PFSK-1 (cell line): Measurements from ENCODE around the gene CXXC5.

ENCODE experiments used
- POLR2AphosphoS5 ChIP-seq: IDR thresholded peaks from 2 replicates; pipeline ENCODE4 v1.6.1; 2012; ENCODE audit warnings: low read depth, mild to moderate bottlenecking, control low read depth, low read length, moderate library complexity
- TAF1 ChIP-seq: IDR thresholded peaks from 2 replicates; pipeline ENCODE4 v1.6.1; 2012; ENCODE audit warnings: low read length, control low read depth, borderline replicate concordance; ENCODE audit not compliant: insufficient read depth

DNA sequence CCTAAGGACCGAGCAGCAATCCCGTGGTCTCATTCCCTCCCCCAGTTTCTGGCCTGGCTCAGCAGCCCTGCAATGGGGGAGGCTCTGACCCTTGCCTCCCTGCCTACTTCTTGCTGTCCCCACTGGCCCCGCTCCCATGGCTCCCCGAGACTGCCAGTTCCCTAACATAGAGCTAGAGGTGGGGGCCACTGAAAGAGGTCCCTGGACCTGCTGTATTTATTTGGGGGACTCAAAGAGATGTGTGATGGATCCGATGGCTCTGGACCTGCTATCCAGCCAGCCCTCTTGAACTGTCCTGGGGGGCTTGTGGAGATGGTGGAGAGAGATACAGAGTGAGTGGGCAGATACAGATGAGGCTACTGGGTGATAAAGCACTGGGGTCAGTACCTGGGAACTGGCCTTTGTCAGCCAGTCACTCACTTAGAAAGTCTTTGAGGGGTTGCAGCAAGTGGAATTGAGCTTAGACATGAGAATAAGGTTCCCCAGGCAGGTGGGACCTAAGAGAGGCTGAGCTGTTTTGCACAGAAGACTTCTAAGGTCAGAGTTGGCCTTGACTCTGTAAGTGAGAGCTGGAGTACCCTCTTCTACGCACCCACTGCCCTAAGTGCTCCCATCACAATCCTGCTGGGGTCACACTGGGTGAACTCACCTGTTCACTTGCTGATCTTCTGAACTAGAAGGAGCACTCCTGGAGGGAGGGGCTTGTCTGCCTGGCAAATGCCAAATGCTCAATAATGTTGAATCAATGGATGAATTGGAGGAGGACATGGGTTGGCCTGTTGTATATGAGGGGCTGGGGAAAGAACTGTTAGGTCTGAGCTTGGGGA lies 42.9 kb downstream of the CXXC5 start:
- no peak for TF ChIP-seq POLR2AphosphoS5
- no peak for TF ChIP-seq TAF1
